ENCODE measurements around the gene CPZ. TPM values are rescaled to one million over a fixed set of nuclear protein-coding genes. Genes with fewer than 3 reads are reported as not detected.

CPZ gene
- total RNA-seq, 1 experiment from 2014 or later: 26.9 TPM

DNA sequence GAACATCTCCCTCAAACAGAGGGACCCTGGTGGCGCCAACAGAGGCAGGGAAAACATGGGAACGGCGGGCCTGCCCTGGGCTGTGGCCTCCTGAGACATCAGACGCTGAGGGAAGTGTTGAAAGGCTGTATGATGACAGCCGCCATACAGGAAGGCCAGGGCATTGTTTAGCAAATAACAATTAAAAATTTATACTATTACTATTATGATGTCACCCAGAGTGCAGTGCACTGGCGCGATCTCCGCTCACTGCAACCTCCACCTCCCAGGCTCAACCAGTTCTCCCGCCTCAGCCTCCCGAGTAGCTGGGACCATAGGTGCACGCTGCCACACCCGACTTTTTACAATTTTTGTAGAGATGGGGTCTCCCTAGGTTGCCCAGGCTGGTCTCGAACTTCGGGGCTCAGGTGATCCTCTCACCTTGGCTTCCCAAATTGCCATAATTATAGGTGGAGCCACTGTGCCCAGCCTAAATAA is 54.6 kb downstream of the CPZ start (continued):
- TF ChIP-seq, protein P1, sequence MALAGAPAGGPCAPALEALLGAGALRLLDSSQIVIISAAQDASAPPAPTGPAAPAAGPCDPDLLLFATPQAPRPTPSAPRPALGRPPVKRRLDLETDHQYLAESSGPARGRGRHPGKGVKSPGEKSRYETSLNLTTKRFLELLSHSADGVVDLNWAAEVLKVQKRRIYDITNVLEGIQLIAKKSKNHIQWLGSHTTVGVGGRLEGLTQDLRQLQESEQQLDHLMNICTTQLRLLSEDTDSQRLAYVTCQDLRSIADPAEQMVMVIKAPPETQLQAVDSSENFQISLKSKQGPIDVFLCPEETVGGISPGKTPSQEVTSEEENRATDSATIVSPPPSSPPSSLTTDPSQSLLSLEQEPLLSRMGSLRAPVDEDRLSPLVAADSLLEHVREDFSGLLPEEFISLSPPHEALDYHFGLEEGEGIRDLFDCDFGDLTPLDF (CRISPR knock-in tag; IDR thresholded peaks at IDR 0.05): no peak
- TF ChIP-seq ZNF263 (CRISPR knock-in tag; IDR thresholded peaks at IDR 0.05; ENCODE audit: low read depth) (no peak), TCF7 (CRISPR knock-in tag; IDR thresholded peaks at IDR 0.05; ENCODE audit: low read depth) (no peak), NFE2L1 (CRISPR knock-in tag; IDR thresholded peaks at IDR 0.05) (no peak), GRHL2 (CRISPR knock-in tag; IDR thresholded peaks at IDR 0.05; ENCODE audit: insufficient replicate concordance, severe bottlenecking) (no peak), ESRRA (CRISPR knock-in tag; IDR thresholded peaks at IDR 0.05; ENCODE audit: borderline replicate concordance) (no peak), ZNF121 (CRISPR knock-in tag; IDR thresholded peaks at IDR 0.05) (no peak), ATF1 (CRISPR knock-in tag; IDR thresholded peaks at IDR 0.05) (no peak), IRF2 (CRISPR knock-in tag; IDR thresholded peaks at IDR 0.05; ENCODE audit: borderline replicate concordance, low read depth) (no peak), KAT7 (CRISPR knock-in tag; IDR thresholded peaks at IDR 0.05; ENCODE audit: borderline replicate concordance) (no peak)
- TF ChIP-seq, protein P2, sequence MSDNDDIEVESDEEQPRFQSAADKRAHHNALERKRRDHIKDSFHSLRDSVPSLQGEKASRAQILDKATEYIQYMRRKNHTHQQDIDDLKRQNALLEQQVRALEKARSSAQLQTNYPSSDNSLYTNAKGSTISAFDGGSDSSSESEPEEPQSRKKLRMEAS (CRISPR knock-in tag; IDR thresholded peaks at IDR 0.05): no peak

DNA sequence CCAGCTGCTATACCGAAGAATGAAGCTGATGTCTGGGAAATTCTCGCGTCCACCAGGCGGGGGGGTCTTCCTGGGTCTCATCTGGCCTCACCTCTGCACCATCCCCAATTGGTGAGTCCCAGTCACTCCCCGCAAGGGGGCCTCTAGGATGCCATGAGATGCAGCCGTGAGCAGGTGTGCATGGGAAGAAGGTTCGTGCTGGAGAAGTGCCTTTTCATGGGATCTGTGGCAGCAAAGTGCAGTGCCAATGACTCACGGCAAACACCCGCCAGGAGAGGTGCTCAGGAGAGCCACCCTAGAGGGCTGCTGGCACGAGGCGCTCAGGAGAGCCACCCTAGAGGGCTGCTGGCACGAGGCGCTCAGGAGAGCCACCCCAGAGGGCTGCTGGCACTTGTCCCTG is 55.1 kb downstream of the CPZ start:
- H3K4me1 Mint-ChIP-seq: 0 out of 2 replicates have a peak, but pooled peaks cover 3% of the 10 kb centered on the region
- TF ChIP-seq, protein P3, sequence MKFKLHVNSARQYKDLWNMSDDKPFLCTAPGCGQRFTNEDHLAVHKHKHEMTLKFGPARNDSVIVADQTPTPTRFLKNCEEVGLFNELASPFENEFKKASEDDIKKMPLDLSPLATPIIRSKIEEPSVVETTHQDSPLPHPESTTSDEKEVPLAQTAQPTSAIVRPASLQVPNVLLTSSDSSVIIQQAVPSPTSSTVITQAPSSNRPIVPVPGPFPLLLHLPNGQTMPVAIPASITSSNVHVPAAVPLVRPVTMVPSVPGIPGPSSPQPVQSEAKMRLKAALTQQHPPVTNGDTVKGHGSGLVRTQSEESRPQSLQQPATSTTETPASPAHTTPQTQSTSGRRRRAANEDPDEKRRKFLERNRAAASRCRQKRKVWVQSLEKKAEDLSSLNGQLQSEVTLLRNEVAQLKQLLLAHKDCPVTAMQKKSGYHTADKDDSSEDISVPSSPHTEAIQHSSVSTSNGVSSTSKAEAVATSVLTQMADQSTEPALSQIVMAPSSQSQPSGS (CRISPR knock-in tag; IDR thresholded peaks at IDR 0.05; ENCODE audit: borderline replicate concordance, low read depth): no peak
- TF ChIP-seq KAT7 (CRISPR knock-in tag; IDR thresholded peaks at IDR 0.05; ENCODE audit: borderline replicate concordance) (no peak), SMAD4 (CRISPR knock-in tag; IDR thresholded peaks at IDR 0.05) (no peak), OVOL2 (CRISPR knock-in tag; IDR thresholded peaks at IDR 0.05; ENCODE audit: borderline replicate concordance) (no peak), TEAD1 (CRISPR knock-in tag; IDR thresholded peaks at IDR 0.05) (no peak), SMAD3 (CRISPR knock-in tag; IDR thresholded peaks at IDR 0.05; ENCODE audit: borderline replicate concordance) (no peak), NFE2L1 (CRISPR knock-in tag; IDR thresholded peaks at IDR 0.05) (no peak), ZNF219 (CRISPR knock-in tag; IDR thresholded peaks at IDR 0.05; ENCODE audit: borderline replicate concordance) (no peak), CBFB (CRISPR knock-in tag; IDR thresholded peaks at IDR 0.05; ENCODE audit: low read depth) (no peak), CREB1 (CRISPR knock-in tag; IDR thresholded peaks at IDR 0.05) (no peak), ZNF317 (CRISPR knock-in tag; IDR thresholded peaks at IDR 0.05; ENCODE audit: borderline replicate concordance, low read depth) (no peak), ELF4 (CRISPR knock-in tag; IDR thresholded peaks at IDR 0.05; ENCODE audit: low read depth) (no peak)
- TF ChIP-seq, protein P4, sequence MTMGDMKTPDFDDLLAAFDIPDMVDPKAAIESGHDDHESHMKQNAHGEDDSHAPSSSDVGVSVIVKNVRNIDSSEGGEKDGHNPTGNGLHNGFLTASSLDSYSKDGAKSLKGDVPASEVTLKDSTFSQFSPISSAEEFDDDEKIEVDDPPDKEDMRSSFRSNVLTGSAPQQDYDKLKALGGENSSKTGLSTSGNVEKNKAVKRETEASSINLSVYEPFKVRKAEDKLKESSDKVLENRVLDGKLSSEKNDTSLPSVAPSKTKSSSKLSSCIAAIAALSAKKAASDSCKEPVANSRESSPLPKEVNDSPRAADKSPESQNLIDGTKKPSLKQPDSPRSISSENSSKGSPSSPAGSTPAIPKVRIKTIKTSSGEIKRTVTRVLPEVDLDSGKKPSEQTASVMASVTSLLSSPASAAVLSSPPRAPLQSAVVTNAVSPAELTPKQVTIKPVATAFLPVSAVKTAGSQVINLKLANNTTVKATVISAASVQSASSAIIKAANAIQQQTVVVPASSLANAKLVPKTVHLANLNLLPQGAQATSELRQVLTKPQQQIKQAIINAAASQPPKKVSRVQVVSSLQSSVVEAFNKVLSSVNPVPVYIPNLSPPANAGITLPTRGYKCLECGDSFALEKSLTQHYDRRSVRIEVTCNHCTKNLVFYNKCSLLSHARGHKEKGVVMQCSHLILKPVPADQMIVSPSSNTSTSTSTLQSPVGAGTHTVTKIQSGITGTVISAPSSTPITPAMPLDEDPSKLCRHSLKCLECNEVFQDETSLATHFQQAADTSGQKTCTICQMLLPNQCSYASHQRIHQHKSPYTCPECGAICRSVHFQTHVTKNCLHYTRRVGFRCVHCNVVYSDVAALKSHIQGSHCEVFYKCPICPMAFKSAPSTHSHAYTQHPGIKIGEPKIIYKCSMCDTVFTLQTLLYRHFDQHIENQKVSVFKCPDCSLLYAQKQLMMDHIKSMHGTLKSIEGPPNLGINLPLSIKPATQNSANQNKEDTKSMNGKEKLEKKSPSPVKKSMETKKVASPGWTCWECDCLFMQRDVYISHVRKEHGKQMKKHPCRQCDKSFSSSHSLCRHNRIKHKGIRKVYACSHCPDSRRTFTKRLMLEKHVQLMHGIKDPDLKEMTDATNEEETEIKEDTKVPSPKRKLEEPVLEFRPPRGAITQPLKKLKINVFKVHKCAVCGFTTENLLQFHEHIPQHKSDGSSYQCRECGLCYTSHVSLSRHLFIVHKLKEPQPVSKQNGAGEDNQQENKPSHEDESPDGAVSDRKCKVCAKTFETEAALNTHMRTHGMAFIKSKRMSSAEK (CRISPR knock-in tag; IDR thresholded peaks at IDR 0.05; ENCODE audit: borderline replicate concordance): no peak
- TF ChIP-seq, protein P5, sequence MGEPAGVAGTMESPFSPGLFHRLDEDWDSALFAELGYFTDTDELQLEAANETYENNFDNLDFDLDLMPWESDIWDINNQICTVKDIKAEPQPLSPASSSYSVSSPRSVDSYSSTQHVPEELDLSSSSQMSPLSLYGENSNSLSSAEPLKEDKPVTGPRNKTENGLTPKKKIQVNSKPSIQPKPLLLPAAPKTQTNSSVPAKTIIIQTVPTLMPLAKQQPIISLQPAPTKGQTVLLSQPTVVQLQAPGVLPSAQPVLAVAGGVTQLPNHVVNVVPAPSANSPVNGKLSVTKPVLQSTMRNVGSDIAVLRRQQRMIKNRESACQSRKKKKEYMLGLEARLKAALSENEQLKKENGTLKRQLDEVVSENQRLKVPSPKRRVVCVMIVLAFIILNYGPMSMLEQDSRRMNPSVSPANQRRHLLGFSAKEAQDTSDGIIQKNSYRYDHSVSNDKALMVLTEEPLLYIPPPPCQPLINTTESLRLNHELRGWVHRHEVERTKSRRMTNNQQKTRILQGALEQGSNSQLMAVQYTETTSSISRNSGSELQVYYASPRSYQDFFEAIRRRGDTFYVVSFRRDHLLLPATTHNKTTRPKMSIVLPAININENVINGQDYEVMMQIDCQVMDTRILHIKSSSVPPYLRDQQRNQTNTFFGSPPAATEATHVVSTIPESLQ (CRISPR knock-in tag; IDR thresholded peaks at IDR 0.05): no peak
- TF ChIP-seq, protein P6, sequence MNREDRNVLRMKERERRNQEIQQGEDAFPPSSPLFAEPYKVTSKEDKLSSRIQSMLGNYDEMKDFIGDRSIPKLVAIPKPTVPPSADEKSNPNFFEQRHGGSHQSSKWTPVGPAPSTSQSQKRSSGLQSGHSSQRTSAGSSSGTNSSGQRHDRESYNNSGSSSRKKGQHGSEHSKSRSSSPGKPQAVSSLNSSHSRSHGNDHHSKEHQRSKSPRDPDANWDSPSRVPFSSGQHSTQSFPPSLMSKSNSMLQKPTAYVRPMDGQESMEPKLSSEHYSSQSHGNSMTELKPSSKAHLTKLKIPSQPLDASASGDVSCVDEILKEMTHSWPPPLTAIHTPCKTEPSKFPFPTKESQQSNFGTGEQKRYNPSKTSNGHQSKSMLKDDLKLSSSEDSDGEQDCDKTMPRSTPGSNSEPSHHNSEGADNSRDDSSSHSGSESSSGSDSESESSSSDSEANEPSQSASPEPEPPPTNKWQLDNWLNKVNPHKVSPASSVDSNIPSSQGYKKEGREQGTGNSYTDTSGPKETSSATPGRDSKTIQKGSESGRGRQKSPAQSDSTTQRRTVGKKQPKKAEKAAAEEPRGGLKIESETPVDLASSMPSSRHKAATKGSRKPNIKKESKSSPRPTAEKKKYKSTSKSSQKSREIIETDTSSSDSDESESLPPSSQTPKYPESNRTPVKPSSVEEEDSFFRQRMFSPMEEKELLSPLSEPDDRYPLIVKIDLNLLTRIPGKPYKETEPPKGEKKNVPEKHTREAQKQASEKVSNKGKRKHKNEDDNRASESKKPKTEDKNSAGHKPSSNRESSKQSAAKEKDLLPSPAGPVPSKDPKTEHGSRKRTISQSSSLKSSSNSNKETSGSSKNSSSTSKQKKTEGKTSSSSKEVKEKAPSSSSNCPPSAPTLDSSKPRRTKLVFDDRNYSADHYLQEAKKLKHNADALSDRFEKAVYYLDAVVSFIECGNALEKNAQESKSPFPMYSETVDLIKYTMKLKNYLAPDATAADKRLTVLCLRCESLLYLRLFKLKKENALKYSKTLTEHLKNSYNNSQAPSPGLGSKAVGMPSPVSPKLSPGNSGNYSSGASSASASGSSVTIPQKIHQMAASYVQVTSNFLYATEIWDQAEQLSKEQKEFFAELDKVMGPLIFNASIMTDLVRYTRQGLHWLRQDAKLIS (CRISPR knock-in tag; IDR thresholded peaks at IDR 0.05; ENCODE audit: borderline replicate concordance): no peak

More for the DNA sequence above, 55.1 kb downstream of the CPZ start:
- Mint-ChIP-seq H3K27me3 (ENCODE audit: low read depth) (no peaks in the 10 kb centered on the region), H3K9me3 (no peaks in the 10 kb centered on the region), H3K36me3 (no peaks in the 10 kb centered on the region), H3K4me3 (no peak overlapping the region), H3K27ac (no peak overlapping the region)
- ATAC-seq: no peak; the same call in 1 of the 2 replicates
- ChIA-PET POLR2A (no interaction called here), CTCF (interaction anchor here (0.9 kb wide), 1 partner anchor 17 kb away, joined by 3 read pairs; no protein-coding TSS in a partner anchor)
- no peak for DNase-seq (ENCODE audit: low spot score)
